ENCODE measurements around the gene ST3GAL4.
A peak's percentile ranks its signal among the peaks of the same experiment; 100 is the strongest.
"Not testable (repeated sequence)": the region's sequence is repeated elsewhere in the genome, so short reads cannot be mapped to it uniquely, and the experiment has no call there.

ST3GAL4 gene

DNA sequence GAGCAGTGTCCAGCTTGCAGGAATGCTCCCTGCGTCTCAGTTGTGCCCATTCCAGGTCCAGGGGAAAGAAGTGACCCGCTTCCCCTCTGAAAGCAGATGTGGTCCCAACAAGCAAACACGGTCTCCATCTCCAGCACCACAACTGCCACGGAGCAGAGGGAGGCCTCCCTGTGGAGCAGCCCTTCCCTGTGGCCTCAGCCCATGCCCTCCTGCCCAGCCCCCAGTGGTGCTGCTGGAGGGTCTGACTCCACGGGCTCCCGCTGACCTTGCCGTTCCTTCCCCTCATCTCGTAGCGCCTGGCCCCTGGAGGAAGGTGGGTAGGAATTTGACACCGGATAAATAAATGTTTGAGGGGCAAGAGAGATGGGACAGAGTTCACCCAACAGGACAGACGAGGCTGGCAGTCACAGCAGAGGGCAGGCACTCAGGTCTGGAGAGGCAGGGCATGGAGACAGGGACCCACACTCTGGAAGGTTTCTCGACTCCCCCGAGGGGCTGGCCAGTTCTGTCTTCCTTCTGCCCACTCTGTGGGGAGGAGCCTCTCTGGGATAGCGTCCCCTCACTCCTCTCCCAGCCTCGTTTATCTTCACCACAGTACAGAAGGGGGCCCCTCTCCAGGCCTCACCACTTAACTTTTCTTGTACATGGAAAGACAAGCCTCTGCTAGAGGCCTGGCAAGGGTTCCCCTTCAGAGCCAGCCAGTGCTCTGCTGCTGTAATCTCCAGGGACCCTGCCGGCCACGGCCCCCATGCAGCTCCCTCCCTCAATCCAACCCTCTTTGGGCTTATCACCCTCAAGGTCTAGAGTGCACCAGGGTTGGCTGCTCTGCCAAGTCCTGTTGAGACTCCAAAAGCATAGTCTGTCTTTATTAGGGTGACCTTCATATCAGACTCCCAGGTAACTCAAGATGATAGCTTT, 7.5 kb upstream of the ST3GAL4 start:
- no peak for DNase-seq

DNA sequence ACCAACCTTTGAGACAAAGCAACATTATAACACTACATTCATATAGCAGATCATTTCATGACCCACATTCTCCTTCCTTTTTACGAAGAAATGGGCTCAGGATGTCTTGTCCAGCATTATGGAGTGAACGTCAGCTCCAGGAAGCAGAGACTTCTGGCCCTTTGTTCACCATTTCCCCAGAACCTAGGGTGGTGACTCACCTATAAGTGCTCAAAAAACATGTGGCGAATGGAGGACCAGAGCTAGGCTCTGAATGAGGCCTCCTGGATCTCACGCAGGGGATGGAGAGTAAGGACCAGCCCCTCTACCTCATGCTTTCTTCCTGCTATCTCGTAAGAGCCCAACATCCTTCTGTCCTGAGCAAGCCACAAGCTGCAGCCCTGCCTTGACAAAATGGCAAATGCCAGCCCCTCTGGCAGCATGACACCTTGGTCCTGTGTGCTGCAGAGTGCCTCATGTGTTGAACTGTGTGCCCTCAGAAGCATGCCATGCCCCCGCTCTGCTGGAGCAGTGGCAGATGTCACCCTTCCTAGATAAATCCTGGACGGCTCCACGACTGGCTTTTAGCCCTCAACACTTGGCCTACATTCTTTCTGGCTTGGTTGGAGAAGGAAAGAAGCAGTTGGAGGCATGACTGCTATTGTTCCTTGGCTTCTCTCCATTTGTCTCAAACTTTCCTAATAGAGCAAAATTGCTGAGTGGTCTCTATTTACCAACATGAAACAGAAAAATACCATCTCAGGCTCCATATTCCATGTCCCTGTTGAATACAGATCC, 6.5 kb upstream of the ST3GAL4 start:
- no peak for DNase-seq

DNA sequence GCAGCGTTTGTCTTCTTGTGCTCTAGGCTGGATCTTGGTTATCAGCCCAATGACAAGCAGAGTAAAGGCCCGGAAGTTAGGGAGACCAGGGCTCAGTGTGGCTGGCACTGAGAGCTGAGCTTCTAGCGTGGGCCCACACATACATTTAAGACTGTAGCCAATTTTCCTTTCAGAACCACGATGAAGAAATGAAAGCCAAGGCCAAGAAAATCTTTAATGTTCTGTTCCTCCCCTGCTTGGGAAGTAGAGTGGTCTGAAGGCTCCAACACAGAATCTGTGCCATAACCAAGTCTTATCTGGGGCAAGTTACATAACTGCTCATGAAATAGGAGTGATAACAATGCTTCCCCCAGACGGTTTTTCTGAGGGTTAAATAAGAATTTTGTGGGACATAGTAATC, 4.7 kb upstream of the ST3GAL4 start:
- DNase-seq = no peak

DNA sequence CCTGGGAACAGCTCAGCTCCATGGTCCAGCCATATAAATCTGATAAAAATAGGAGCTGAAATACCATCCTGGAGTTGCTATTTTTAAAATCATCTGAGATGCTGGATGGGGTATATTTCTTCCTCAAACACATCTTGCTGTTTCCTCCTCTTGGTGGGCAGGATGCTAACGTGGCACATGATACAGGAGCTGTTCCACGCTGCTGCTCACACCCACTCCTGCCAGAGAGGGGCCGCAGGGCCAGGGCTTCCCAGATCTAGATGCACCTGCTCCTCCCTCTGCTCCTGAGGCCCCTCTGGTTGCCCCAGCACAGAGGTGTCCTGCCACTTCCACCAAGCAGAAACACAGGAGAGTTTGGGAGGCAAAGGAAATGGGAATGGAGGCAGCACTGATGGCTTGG, 3.3 kb upstream of the ST3GAL4 start:
- DNase-seq = no peak

DNA sequence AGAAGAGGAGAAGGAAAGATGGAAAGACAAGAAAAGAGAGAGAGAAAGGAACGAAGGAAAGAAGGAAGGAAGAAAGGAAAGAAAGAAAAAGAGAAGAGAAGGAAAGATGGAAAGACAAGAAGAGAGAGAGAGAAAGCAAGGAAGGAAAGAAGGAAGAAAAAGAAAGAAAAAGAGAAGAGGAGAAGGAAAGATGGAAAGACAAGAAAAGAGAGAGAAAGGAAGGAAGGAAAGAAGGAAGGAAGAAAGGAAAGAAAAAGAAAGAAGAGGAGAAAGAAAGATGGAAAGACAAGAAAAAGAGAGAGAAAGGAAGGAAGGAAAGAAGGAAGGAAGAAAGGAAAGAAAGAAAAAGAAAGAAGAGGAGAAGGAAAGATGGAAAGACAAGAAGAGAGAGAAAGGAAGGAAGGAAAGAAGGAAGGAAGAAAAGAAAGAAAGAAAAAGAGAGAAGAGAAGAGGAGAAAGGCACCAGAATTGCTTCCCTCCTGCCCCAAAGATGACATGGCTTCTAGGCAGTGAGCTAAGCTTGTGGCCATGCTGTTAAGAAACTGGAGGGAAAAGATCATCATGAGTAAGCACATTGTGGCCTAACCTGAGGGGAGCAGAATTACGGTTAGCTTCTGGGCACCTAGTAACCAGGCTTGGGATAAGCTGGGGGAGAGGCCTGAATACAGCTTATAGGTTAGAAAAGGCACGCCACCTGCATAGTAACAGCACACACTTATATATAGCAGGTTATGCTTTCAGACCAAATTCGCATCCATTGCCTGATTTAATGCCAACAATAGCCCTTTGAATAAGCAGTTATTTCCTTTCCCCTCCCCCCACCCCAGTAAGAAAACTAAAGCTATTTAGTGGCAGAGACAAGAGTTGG, 2.3 kb upstream of the ST3GAL4 start:
- peak; percentile 51 to 56 for DNase-seq

DNA sequence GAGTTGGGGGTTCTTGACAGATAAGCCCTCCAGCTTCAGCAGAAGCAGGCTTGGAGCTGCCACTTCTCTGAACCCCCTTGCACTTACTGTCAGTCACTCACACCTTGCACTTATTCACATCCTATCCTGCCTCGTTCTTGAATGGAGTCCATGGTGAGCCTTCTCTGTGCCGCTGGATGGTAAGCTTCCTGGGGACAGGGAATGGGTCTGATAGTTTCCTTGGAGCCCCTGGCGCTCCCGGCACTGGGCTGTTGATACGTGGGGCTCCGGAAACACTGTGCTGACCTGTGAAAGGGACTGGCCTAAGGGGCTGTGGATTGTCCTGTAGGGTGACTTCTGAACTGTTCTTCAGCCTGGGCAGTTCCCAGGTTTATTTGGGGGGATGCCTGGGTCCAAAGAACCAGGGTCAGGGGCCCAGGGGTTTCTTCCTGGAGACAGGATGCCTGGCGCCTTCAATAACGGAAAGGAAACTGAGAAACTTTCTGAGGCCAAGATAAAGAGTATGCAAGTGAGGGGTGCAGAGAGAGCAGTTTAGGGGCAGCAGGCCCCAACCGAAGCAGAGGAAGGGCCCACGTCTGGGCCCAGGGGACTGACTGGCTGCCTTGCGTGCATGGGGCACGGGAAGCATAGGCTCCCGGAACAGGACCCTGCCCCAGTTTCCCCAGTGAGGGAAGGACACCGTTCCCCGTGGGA, 709 bp upstream of the ST3GAL4 start:
- peak in 1 of 2 experiments; percentile 51 for DNase-seq

DNA sequence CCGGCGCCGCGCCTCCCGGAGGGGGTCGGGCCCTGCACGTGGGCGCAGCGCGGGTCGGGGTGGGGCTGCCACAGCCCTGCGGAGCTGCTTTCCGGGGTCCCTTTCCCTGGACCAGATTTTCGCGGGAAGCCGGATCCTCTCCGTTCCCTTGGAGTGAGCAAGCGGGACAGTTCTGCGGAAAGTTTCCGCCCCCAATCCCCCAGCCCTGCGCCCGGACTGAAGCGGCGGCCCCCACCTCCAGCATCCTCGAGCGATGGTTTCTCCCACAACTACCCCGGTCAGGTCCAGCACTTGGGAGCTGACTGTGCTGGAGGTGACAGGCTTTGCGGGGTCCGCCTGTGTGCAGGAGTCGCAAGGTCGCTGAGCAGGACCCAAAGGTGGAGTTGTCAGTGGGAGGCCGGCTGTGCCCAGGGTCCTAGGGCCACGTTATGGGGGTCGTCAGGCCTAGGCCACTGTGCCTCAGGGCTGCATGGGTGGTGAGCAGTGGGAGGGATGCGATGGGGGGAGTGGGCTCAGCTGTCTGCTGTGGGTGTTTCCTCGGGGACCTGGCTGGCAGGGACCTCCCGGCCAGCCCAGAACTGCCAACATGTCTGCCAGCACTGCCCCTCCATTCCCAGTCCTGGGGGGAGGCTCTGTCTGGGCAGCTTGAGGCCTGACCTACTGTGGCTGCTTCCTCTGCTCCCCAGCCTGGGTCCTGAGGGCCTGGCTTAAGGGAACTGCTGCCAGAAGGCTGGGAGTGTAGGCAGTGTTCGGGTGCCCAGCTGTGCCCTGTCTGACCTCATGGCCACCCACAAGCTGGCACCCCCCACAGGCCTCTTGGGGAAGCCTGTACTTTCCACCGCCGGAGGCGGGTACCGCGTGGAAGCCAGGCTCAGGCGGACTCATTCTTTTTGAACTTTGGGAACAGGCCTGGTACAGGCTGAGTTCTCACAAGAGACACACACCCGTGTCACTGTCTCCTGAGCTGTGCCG, 726 bp downstream of the ST3GAL4 start:
- DNase-seq = peak in 1 of 2 experiments; percentile 81

DNA sequence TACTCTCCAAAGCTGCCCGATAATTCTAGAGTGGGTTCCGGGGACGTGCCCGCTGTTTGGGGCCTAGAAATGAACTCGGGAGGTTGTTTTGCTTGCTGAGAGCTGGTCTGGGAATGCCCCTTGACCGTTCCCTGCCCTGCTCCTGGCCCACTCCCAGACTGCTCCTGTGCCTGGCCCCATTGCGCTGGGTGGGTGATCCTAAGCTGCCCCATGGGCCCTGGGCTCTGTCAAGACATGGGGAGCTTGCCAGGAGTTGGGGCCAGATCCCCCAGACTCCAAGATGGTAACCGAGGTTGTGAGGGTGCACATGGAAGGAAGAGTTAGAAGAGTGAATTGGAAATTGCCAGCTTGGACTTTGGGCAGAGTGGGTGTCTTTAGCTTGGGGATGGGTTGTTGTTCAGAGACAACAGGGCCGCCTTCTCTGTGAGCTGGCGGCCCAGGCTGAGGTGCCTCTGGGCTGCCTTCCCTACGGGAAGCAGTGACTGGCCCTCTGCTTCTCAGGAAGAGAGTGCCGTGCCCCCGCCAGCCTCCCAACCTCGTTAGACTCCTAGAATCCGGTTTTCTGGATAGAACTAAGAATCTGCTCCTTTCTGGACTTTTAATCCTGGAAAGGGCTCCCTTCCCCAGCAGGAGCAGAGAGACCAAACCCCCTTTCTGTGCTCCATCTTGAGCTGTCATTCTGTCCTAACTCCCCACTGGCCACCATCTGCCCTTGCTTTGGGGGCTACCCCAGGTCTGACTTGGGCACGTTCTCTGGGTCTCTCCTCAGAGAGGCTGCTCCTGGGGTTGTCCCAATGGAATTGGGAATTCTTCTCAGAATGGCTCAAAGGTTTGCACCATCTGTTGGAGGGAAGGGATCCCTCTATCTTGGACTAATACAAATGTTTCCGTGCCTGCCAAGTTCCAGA, 1.8 kb downstream of the ST3GAL4 start:
- no peak for DNase-seq

DNA sequence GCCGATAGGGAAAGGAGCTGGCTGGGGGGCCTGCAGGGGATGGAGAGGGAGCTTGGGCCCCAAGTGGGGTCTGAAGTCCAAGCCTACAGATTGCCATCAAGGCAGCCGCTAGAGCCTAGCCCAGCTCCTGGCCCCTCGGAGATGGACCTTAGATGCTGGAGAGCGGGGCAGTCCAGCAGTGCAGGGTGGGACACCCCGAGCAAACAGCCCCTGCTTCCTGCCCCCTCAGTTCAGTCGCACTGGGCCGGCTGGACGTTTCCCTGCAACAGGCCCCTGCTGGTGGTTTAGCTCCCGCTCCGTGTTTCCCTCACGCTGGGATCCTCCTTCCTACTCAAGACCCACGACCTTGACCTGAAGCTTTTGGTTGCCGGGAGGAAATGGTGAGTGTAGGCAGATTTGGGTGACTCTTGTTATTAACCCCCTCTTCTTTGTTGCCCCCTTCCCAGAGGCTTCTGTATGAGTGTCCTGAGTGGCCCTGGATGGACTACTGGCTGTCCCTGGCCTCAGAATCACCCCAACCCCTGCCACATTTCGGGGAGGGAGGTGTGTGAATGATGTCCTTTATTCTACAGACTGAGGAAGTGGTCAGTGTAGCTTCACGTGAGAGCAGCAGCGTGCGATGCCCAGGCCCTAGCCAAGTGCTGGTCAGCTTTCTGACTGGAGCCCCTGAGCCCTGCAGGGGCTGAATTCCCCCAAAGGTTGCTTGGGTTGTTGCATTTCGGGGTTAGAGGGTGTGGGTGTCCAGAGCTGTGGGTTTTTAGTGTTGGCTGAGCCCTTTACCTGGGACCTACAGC, 2.7 kb downstream of the ST3GAL4 start:
- DNase-seq = no peak

DNA sequence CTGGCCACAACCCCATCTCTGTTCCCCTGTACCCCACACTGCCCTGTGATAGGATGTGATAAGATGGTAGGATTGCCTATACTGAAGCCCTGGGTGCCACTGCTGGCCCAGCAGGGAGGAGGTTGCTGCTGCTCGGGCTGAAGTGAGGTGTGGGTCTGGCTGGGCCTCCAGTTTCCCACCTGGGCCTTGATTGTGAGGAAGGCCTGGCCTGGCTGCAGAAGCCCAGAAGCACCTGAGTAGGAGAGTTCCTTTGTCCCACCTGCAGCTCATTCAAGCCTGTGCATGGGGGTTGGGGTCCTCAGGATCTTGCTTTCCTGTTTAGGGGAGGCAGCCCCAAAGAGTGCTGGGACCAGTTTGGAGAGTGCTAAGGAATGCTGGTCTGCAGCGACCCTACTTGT, 3.3 kb downstream of the ST3GAL4 start:
- no peak for DNase-seq

DNA sequence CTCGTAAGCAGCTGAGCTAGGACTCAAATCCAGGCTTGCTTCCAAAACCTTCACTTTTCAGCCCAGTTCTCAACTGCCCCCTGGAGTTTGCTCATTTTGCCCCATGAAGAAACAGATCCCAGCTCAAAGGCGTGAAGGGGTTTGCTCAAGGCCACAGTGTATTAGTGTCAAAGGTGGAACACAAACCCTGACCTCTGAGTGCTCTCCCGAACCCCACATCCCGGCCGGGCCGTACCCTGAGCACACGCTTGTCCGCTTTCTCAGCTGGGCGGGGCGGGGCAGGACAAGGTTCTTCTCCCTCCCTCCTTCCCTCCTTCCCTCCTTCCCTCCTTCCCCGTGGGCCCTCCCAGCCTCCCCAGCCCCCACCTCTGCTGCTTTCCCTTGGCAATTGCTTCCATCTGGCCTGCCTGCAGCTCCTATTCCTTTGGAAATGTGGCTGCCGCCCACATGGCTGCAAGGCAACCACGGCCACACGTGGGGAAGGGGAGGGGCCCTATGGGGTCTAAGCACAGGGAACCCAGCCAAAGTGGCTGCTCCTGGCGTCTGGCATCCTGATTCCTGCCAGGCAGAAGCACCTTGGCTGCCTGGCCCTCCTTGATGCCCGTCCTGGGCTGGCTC, 4.1 kb downstream of the ST3GAL4 start:
- no peak for DNase-seq

DNA sequence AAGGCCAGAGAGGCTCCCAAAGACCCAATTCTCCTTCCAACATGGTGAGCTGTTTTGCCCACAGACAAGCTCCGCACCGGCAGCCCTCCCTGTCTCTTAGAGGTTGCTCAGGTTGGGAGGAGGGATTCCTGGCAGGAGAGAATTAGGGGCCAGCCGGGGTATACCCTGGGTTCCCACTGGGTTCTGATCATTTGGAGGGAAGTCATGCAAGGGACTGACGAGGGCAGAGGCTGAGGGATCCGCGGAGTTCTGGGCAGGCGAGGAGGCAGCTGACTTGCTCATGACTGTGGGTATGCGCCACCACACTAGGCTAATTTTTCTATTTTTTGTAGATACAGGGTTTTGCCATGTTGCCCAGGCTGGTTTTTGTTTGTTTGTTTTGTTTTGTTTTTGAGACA, 4.6 kb downstream of the ST3GAL4 start:
- no peak for DNase-seq

DNA sequence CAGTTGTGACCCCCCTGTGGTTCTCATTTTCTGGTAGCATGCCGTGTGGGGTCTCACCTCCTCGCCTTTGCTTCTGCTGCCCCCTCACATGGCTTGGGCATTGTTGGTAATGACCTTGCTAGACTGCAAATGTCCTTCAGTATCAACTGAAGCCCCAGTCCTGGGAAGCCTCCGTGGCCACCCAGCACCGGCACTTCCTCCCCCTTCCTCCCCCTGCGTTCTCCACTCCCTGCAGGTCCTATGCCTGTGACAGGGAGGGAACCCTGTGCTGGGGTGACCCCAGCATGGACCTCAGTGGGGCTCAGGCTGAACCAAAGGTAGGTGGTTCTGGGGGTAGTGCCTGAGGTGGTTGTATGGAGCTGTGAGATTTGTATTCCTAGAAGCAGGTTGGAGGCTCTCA, 5.9 kb downstream of the ST3GAL4 start:
- DNase-seq = no peak

DNA sequence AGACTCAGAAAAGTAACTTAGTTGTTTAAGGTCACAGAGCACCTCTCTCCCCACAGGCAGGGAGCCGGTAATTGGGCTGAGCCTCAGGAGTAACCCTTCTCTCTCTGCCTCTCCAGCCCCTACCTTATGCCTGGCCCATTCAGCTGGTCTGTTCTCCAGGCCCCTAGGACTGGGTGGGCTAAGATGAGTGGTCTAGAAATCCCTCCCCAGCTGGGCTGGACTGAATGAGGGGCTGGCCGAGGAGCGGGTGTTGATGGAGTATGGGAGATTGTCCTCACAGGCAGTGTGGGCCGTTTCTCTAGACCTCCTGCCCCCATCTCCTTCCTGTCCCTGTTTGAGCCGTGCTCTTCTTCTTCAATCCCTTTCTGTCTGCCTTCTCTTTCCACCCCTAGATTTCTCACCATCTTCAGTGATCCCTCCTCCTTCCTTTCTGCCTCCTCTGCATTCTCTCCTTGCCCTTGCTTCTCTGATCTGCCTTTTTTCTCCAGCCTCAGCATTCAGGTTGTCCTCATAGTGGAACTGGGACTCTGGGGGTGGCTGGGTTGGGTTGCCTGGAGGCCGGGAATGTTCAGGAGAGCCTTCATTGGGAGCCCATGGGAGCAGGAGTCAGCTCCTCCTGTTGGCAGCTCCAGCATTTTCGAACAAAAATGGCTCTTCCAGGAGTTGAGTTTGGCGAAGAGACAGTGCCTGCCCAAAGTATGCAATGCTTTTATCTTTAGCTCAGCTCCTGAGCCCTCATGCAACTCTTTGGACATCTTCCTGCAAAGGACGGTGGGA, 7.6 kb downstream of the ST3GAL4 start:
- no peak for DNase-seq

DNA sequence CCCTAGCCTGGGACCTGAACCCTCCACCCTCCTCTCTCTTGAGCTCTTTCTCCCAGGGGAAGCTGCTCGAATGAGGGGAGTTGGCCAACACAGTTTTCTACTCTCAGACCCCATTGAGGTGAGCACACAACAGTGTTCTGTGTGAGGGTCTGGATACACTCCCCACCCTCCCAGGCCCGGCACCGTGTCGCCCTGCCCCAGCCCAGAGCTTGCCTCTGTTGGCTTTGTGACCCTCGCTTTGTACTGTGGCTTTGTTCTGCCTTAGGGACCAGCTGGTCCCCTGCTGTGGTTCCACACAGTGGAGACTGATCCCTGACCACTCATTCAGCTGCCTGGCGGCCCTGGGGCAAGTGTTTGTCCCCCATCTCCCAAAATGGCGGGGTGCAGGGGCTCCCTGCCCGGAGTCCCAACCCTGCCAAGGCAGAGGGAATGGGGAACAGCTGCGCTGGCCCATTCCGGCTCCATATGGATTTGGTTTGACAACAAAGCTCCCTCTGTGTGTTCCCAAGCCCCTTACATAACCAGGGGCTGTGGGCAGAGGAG, 8.3 kb downstream of the ST3GAL4 start:
- no peak for DNase-seq

DNA sequence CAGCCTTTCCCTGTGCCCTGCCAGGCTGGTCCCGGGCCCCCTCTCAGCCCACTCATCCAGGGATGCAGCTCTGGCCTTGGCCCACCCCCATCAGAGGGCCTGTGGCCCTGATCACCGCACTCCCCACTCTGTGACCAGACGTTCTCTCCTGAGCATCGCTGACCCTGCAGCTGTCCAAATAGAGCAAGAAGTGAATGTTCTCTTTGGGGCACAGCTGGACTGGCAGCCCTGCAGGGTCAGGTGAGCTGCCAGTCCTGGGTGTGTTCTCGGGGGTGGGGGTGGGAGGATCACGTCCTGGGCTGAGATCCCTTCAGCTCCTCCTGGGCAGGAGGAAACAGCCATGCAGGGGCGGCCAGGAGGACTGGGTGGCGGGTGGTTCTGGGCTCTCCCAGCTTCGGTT, 9.2 kb downstream of the ST3GAL4 start:
- DNase-seq = not testable (repeated sequence)

DNA sequence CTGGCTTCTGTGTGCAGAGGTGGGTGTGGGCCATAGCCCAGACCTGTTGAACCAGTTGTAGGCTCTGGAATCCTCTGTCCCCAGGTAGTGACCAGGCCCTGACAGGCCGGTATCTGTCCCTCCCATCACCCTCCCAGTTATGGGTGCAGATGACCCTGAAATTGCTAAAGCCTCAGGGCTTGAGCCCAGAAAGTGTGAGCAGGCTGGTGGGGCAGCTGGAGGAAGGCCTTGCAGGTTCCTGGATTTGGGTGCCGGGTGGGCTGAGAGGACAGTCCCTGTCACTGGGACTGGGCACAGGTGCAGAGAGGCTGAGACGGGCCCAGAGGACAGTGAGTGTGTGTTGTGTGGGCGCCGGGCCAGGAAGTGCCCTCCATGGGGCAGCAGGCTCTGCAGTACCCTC, 10.0 kb downstream of the ST3GAL4 start:
- not testable (repeated sequence) for DNase-seq

Measured in NCI-H526 (cell line).